Liver (tissue), 3 donors: Measurements from ENCODE around the gene SMIM27.

Experiments
- CTCF ChIP-seq: fragments of 150-350 bp; IDR thresholded peaks from 2 replicates; pipeline ENCODE4 v1.5.1; 2017; ENCODE audit warnings: improper control_type of control experiment, low read depth, low read length; ENCODE audit not compliant: missing input control
- HNF4G ChIP-seq: IDR thresholded peaks from 2 replicates; pipeline ENCODE4 v1.6.1; 2016; ENCODE audit warnings: antibody characterized with exemption
- MAX ChIP-seq: IDR thresholded peaks from 2 replicates; pipeline ENCODE4 v1.6.1; 2016; ENCODE audit warnings: antibody characterized with exemption
- donor health status: healthy.
- donor health status: healthy.

- TF ChIP-seq HNF4G (no peak), CTCF (no peak), MAX (peak; percentile 24)
These were observed 663 bp upstream of the SMIM27 start for GRCh38 chr9:32551276-32552051.
